K562 (cell line): ENCODE results near the gene EDRF1. TPM values are rescaled to one million over a fixed set of nuclear protein-coding genes. Genes with fewer than 3 reads are reported as not detected.

Source experiments
- ATAC-seq: fragments of 200-7000 bp; cut with Tn5 transposase; 3 replicates; pipeline ENCODE4 v1.9.1; 2020; ENCODE audit warnings: moderate library complexity
- BruUV-seq: library from RNA; stranded (reverse); fragments of 400-500 nt; replicated peaks from 2 replicates; lab custom pipeline; 2021; lab: Mats Ljungman, UMichigan
- CTCF ChIA-PET: fragments of 300-600 bp; formaldehyde crosslinking; extraction: SDS; loops from one replicate; lab custom pipeline; 2021; ENCODE audit warnings: low intra/inter-chr PET ratio; lab: Yijun Ruan, JAX
- POLR2A ChIA-PET: fragments of 300-600, 350-650 bp; sonication (Branson Sonifier 250); formaldehyde crosslinking; extraction: SDS; loops from one replicate; lab custom pipeline; 2021; ENCODE audit warnings: antibody characterized with exemption, inconsistent platforms; lab: Yijun Ruan, JAX
- DNase-seq, 4 experiments: peaks; one replicate each; pipeline versions ENCODE4 v3.0.0 to v3.0.0-alpha.2; 2011 to 2018; ENCODE audit warnings: low spot score in 3 of 4, mixed read lengths in 3 of 4; ENCODE audit errors: extremely low read depth in 1 of 4
- FAIRE-seq: peaks from 2 replicates; lab custom pipeline; 2011; peaks lifted over from hg19 to GRCh38; lab: Jason Lieb, UNC
- H2AFZ ChIP-seq: 2 replicates; pipeline ENCODE4 v1.6.0; 2011; ENCODE audit warnings: low read depth, low read length, control low read depth, inconsistent platforms
- H3K27ac ChIP-seq: fragments of 200-600 bp; 3 replicates; pipeline ENCODE4 v1.8.0; 2011; ENCODE audit warnings: low read depth, mild to moderate bottlenecking, control low read depth, inconsistent platforms, low read length, moderate library complexity, mixed read lengths; ENCODE audit errors: extremely low read depth
- H3K27me3 ChIP-seq, 2 experiments: fragments of 300-600 bp in 1 of 2; 2 replicates in 1 of 2; 3 replicates in 1 of 2; pipeline versions ENCODE4 v1.6.0 to v1.8.0; 2011; ENCODE audit warnings: inconsistent platforms in 2 of 2, low read length in 2 of 2, mild to moderate bottlenecking in 1 of 2, mixed read lengths in 1 of 2, moderate library complexity in 1 of 2; ENCODE audit not compliant: control insufficient read depth in 2 of 2, insufficient read depth in 2 of 2
- H3K36me3 ChIP-seq: fragments of 300-600 bp; 3 replicates; pipeline ENCODE4 v1.8.0; 2011; ENCODE audit warnings: mild to moderate bottlenecking, low read length, inconsistent platforms; ENCODE audit not compliant: control insufficient read depth, insufficient read depth
- H3K4me1 ChIP-seq, 2 experiments: fragments of 200-600 bp in 1 of 2; replicated peaks in 1 of 2; 2 replicates in 1 of 2; 3 replicates in 1 of 2; pipeline versions ENCODE4 v1.5.1 to v1.8.0; 2011; ENCODE audit warnings: inconsistent platforms in 2 of 2, low read length in 2 of 2, mild to moderate bottlenecking in 1 of 2, mixed read lengths in 1 of 2, moderate library complexity in 1 of 2; ENCODE audit not compliant: control insufficient read depth in 2 of 2, insufficient read depth in 2 of 2
- H3K4me2 ChIP-seq: 2 replicates; pipeline ENCODE4 v1.6.1; 2011; ENCODE audit warnings: low read length, control low read depth, inconsistent platforms, mixed read lengths; ENCODE audit not compliant: insufficient read depth
- H3K4me3 ChIP-seq: fragments of 200-600 bp; sonication (generic), shearing (Covaris generic); 2 replicates; pipeline ENCODE4 v1.5.1; 2016; ENCODE audit warnings: control low read depth, inconsistent platforms
- H3K79me2 ChIP-seq: fragments of 200-600 bp; 3 replicates; pipeline ENCODE4 v1.8.0; 2011; ENCODE audit warnings: low read length, inconsistent platforms; ENCODE audit not compliant: control insufficient read depth, insufficient read depth
- H3K9ac ChIP-seq, 2 experiments: 2 replicates each; pipeline versions ENCODE4 v1.6.0 to v1.6.1; 2011; ENCODE audit warnings: low read depth in 2 of 2, low read length in 2 of 2, control low read depth in 1 of 2, inconsistent platforms in 1 of 2, mild to moderate bottlenecking in 1 of 2, mixed read lengths in 1 of 2; ENCODE audit not compliant: insufficient read depth in 1 of 2
- H3K9me1 ChIP-seq: one replicate; pipeline ENCODE4 v1.6.0; 2011; ENCODE audit warnings: inconsistent platforms, mild to moderate bottlenecking, low read length, moderate library complexity; ENCODE audit not compliant: control insufficient read depth, insufficient read depth
- H3K9me3 ChIP-seq: replicated peaks from 2 replicates; pipeline ENCODE4 v1.5.1; 2011; ENCODE audit warnings: low read depth, low read length, inconsistent platforms; ENCODE audit not compliant: control insufficient read depth, insufficient read depth
- H4K20me1 ChIP-seq: replicated peaks from 2 replicates; pipeline ENCODE4 v1.6.1; 2011; ENCODE audit warnings: low read length, inconsistent platforms, mixed read lengths; ENCODE audit not compliant: control insufficient read depth, insufficient read depth
- DLX4 ChIP-seq: fragments of 250-450 bp; sonication (Bioruptor Pico); IDR thresholded peaks from 2 replicates; pipeline ENCODE4 v1.6.1; 2021; ENCODE audit warnings: mild to moderate bottlenecking
- FOXA1 ChIP-seq: fragments of 450-650 bp; IDR thresholded peaks from 2 replicates; pipeline ENCODE4 v1.6.1; 2016; ENCODE audit warnings: mild to moderate bottlenecking, borderline replicate concordance
- FUS ChIP-seq: fragments of 200-400 bp; formaldehyde crosslinking; optimal IDR thresholded peaks from 2 replicates; pipeline ENCODE3; 2017; ENCODE audit warnings: low read depth, low read length
- GTF2F1 ChIP-seq: IDR thresholded peaks from 2 replicates; pipeline ENCODE4 v1.6.1; 2011; ENCODE audit warnings: low read depth, low read length, improper control_type of control experiment
- HDAC3 ChIP-seq: fragments of 450-650 bp; IDR thresholded peaks from 2 replicates; pipeline ENCODE4 v1.6.1; 2018; ENCODE audit warnings: borderline replicate concordance, mild to moderate bottlenecking, moderate library complexity; ENCODE audit not compliant: partially characterized antibody
- IRF1 ChIP-seq: sonication (generic); formaldehyde crosslinking; IDR thresholded peaks from 2 replicates; pipeline ENCODE4 v1.8.0; 2022; ENCODE audit warnings: missing genetic modification reagents, mild to moderate bottlenecking, borderline replicate concordance
- MED1 ChIP-seq: sonication (generic); formaldehyde crosslinking; IDR thresholded peaks from 2 replicates; pipeline ENCODE4 v1.8.1; 2023; ENCODE audit warnings: missing genetic modification reagents, borderline replicate concordance
- ZBTB43 ChIP-seq: sonication (generic); formaldehyde crosslinking; IDR thresholded peaks from 2 replicates; pipeline ENCODE4 v1.8.0; 2023; ENCODE audit warnings: mild to moderate bottlenecking, missing genetic modification reagents
- WGBS: fragments of 100-300 bp; shearing (Covaris generic); methylation state at CpG from one replicate; pipeline ENCODE4 v1.1.6; 2016; ENCODE audit warnings: low coverage, mixed read lengths; ENCODE audit not compliant: insufficient coverage; ENCODE audit errors: missing lambda C conversion rate; 5-methylcytosine and 5-hydroxymethylcytosine counted together
- in situ Hi-C: fragments of 300-500 bp; cut with MboI; formaldehyde crosslinking; loops from 4 replicates; pipeline ENCODE4 v1.15.0; 2018; ENCODE audit warnings: inconsistent platforms, mixed read lengths
- intact Hi-C: fragments of 100-400 bp; cut with micrococcal nuclease; formaldehyde crosslinking; loops from 2 replicates; pipeline ENCODE4 v1.14.2; 2022
- polyA plus RNA-seq, 8 experiments: library from polyadenylated mRNA; depleted of rRNA in 4 of 8; stranded (reverse) in 5 of 8; unstranded in 3 of 8; fragments of >200 nt; fragmentation: Nextera tagmentation in 2 of 8; fragmentation: Illumina TruSeq in 1 of 8; extraction: Ambion mirVana in 2 of 8; extraction: Trizol in 1 of 8; gene quantifications; 2 replicates each; pipeline versions ENCODE4 v1.2.1 to v1.2.3, GENCODE V29; 2011 to 2014; ENCODE audit warnings: inconsistent platforms in 1 of 8, missing spikeins in 1 of 8
- total RNA-seq, 7 experiments: library from RNA; depleted of rRNA in 6 of 7; stranded (reverse); fragments of >200 nt in 6 of 7; fragmentation: Illumina TruSeq in 2 of 7; extraction: Trizol in 2 of 7; gene quantifications; 2 replicates each; pipeline versions ENCODE4 v1.2.1 to v1.2.3, GENCODE V29; 2011 to 2021; ENCODE audit warnings: low replicate concordance in 1 of 7

Gene EDRF1
- total and polyA plus RNA-seq, 9 of the 15 experiments (the other 6 are each of a cell fraction or from before 2014, with no cell fraction given), result 7.6 to 26.0 (median 18.6) TPM

GRCh38 chr10:125734148-125734547, 14.6 kb downstream of the EDRF1 start:
- 100% methylated on average over 1 of the region's 1 CpG for WGBS
- no peak for FAIRE-seq
- H3K4me2 ChIP-seq, result no peak overlapping the region
- H3K27ac ChIP-seq, result no peak overlapping the region
- no peak overlapping the region for H3K4me3 ChIP-seq
- TF ChIP-seq FUS (no peak), MED1 (no peak), DLX4 (CRISPR knock-in tag) (no peak), IRF1 (CRISPR knock-in tag) (no peak), GTF2F1 (no peak), HDAC3 (no peak), FOXA1 (no peak), ZBTB43 (CRISPR knock-in tag) (no peak)
- no peak overlapping the region for H2AFZ ChIP-seq
- H3K79me2 ChIP-seq, result no peaks in the 10 kb centered on the region
- H3K4me1 ChIP-seq, result no peaks in the 10 kb centered on the region
- no peak for ATAC-seq
- no peak overlapping the region for H3K9ac ChIP-seq
- in situ Hi-C loops (no loop called here), intact Hi-C loops (no loop called here)
- DNase-seq, result no peak
- no peaks in the 10 kb centered on the region for H3K27me3 ChIP-seq
- CTCF ChIA-PET, result no interaction called here
- peaks cover 97% of the 10 kb centered on the region for H3K36me3 ChIP-seq
- no peaks in the 10 kb centered on the region for H4K20me1 ChIP-seq
- no TSS peak for BruUV-seq
- no peaks in the 10 kb centered on the region for H3K9me1 ChIP-seq
- POLR2A ChIA-PET, result no interaction called here
- H3K9me3 ChIP-seq, result no peaks in the 10 kb centered on the region
